ENCODE data around the gene MLEC.
"Not testable (repeated sequence)": the region's sequence is repeated elsewhere in the genome, so short reads cannot be mapped to it uniquely, and the experiment has no call there.

The MLEC gene

DNA sequence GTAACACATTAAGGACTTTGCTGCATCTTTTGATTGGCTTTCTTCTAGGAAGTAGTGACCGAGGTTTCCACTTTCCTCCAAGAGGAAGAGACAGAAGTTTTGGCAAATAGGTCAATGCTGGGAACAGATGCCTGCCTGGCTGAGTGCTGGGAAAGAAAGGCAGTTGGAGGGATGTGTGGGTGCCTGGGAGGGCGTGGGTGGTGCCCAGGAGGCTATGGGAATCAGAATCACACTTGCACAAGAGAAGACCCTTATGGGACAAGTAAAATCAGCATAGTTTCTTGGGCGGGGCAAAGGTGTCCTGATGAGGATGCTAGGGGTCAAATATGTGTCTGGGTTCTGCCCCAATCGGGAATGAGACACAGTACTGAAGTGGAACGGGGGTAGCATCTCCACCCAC, 37.8 kb downstream of the MLEC start:
- DNase-seq = no peak

- no peak for DNase-seq
Measured at GRCh38 chr12:120725151-120725658, 38.3 kb downstream of the MLEC start.

DNA sequence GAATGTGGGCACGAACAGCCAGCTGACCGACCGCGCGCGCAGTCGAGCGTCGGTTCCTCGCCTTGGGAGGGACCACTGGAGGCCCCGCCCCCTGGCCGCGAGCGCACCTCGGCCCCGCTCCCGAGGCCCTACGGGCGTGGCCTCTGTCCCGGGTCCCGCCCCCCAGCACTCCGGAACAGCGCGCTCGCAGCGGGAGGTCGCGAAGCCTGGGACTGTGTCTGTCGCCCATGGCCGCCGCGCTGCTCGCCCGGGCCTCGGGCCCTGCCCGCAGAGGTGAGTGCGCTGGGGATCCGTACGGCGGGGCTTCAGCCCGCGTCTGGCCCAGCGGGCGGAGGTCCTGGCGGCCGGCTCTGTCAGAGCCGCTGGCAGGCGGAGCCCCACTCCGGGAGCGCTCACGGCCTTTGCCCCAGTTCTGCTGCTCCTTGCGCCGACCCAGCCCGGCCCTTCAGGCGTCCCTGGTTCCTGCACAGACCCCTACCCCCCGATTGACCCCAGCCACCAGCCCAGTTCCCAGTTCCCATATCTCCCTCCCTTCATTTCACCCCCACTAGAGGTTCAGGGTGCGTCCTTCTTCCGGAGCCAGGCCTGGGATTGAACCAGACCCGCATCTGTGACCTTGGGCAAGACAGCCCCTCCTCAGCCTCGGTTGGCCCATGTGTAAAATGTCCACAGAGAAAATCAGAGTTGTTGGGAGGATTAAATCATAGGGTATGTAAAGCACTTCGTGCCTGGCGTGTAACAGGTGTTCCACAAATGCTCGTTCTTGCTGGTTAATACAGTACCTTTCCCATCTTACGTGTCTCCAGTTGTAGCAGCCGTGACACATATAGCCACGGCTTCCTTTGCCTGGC, 38.9 kb downstream of the MLEC start, which contains the start of gene ACADS:
Gene ACADS, plus strand, starts transcription at position 168 of the 851 bp plus-strand sequence. Its CDS starts 60 bp downstream, at position 228.
- peak; percentile 84 for DNase-seq

GRCh38 chr12:120726510-120726793, 39.5 kb downstream of the MLEC start:
- no peak for DNase-seq

DNA sequence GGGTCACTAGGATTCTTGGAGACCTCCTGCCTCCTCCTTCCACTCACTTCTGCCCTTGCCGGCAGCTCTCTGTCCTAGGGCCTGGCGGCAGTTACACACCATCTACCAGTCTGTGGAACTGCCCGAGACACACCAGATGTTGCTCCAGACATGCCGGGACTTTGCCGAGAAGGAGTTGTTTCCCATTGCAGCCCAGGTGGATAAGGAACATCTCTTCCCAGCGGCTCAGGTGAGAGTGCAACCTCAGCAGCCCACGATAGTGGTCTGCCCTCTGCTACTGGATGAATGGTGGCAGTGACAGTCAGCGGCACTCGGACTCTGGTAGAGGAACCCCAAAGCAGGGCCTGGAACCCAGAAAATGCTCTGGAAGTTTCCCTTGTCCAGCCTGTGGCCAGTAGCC, 40.0 kb downstream of the MLEC start:
- DNase-seq = no peak

- DNase-seq = not testable (repeated sequence)
Measured at GRCh38 chr12:120732198-120732597, 45.2 kb downstream of the MLEC start.

- no peak for DNase-seq
Measured at GRCh38 chr12:120733574-120733973, 46.6 kb downstream of the MLEC start.

DNA sequence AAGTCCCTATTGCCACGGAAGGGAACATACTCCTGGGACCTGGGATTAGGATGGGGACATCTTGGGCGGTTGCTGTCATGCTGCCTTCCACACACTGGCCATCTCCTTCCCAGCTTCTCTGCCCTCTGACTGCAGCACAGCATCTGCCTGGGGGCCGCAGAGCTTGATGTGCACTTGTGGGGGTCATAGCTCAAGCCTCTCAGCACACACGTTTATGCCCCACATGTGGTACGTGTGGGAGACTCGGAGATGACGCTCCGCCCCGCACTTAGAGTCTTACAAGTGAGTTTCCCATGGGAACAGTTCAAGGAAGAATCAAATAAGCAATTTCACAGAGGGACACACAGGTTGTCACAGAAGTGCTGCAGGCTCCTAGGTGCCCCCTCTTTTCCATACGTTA, 47.3 kb downstream of the MLEC start:
- DNase-seq = no peak

DNA sequence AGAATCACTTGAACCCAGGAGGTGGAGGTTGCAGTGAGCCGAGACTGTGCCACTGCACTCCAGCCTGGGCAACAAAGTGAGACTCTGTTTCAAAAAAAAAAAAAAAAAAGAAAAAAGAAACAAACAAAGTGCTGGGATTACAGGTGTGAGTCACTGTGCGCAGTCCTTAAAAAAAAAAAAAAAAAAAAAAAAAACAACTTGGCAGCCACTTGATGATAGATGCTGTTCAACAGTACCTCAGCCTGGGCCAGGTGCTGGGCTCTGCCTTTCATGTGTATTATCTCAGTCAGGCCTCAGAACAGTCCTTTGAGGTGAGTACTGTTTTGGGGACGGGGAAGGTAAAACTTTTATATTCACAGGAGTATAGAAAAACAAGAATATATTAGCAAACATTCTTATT, 48.2 kb downstream of the MLEC start:
- no peak for DNase-seq

DNA sequence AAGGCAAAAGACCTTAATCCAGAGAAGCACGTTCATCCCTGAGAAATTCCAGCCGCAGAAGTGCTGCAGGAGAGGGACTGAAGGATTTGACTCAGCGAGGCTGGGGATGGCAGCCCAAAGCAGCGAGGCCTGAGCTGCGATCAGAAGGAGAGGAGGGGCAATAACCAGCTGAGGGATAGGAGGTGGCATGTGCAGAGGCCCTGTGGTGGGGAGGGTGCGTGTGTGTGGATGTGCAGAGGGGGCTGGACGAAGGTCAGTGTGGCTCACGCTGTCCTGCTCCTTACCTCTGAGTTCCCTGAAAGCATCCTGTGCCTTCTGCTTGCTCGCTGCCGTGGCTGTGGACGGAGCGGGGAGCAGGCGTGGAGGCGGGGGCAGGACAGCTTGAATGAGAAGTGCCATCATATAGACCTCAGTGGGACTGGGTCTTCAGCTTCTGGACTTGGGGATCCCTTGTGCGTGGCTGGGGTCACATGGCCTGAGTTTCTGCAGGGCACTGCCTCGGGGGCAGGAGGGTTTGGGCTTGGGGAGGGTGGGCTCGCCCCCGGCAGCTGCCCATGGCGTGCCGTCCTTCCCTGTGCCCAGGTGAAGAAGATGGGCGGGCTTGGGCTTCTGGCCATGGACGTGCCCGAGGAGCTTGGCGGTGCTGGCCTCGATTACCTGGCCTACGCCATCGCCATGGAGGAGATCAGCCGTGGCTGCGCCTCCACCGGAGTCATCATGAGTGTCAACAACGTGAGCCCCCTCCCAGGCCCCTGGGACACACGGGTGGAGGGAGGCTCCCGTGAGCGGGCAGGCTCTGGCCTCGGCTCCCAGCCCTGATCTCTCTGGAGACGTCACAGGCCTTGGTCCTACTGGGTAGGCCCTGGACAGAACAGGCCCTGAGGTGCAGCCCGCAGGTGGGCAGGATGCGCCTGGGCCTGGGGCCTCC, 49.7 kb downstream of the MLEC start:
- no peak for DNase-seq

DNA sequence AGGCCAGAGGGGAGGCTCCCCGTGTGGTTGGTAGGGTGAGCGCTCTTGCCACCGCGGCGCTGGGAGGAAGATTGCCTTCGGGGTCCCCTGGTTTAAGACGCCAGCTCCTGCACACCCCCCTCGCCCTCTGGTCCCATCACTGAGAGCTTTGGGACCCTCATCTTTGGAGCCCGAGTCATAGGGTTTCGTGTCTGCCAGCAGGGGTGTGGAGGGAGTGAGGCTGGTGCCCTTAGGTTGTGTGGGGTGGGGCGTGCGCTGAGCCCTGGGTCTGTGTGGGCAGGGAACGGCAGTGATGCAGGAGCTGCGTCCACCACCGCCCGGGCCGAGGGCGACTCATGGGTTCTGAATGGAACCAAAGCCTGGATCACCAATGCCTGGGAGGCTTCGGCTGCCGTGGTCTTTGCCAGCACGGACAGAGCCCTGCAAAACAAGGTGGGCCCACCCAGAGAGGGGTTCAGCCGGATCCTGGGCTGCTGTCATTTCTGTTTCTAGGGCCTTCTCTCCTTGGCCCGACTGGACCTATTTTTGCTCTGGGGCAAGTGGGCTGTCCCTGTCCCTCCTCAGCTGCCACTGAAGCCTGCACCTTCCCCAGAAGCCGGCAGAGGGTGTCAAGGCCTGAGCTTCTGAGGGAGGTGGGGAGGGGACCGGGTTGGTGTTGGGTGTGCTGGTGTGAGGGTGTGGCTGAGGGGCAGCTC, 50.8 kb downstream of the MLEC start:
- DNase-seq = no peak

DNA sequence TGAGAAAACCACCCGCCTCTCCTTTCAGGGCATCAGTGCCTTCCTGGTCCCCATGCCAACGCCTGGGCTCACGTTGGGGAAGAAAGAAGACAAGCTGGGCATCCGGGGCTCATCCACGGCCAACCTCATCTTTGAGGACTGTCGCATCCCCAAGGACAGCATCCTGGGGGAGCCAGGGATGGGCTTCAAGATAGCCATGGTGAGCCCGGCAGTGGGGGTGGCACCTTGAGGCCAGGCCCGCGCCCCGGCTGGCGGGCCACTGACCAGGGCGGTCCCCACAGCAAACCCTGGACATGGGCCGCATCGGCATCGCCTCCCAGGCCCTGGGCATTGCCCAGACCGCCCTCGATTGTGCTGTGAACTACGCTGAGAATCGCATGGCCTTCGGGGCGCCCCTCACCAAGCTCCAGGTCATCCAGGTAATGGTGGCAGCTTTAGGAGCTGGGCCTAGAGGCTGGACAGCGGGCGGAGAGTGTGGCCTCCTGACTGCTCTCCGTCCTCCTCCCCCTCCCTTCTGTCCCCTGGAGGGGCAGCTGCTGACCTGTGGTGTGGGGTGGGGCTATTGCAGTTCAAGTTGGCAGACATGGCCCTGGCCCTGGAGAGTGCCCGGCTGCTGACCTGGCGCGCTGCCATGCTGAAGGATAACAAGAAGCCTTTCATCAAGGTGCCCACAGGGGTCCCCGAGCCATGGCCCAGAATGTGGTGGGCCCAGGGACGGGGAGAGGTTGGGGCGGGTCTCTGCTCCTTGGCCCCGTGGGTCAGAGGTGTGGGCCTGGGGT, 51.5 kb downstream of the MLEC start:
- DNase-seq = no peak

GRCh38 chr12:120739031-120739762, 52.2 kb downstream of the MLEC start:
- DNase-seq = no peak

DNA sequence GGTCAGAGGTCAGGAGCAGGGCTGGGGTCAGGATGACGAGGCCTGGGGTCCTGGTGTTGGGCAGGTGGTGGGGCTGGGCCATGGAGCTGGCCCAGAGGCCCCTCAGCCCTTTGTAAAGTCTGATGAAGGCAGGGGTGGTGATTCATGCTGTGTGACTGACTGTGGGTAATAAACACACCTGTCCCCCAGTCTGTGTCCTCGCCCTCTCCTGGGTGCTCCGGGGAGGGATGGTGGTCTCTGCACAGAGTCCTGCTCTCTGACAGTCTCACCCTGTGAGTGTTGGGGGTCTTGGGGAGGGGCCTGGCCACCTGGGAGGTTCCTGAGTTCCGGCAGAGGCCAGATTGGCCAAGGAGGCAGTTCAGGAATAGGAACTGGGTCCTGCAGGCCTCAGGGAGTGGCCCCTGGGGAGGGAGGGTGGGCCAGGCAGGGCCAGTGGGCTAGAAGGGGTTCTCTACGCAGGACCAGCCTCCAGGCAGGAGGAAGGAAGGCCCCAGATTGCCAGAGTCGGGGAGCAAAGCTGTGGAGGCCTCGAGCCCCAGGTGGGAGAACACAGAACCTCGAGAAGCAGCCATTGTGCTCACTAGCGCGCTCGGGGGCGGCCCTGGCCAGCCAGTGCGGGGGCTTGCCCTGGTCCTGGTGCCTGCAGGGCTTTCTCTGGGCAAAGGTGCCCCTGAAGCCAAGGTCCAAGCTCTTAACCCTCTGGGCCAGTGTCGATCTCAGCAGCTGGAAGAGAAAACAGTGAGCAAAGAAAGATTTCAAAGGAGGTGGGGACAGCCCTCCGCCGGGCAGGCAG, 53.1 kb downstream of the MLEC start:
- DNase-seq = no peak

DNA sequence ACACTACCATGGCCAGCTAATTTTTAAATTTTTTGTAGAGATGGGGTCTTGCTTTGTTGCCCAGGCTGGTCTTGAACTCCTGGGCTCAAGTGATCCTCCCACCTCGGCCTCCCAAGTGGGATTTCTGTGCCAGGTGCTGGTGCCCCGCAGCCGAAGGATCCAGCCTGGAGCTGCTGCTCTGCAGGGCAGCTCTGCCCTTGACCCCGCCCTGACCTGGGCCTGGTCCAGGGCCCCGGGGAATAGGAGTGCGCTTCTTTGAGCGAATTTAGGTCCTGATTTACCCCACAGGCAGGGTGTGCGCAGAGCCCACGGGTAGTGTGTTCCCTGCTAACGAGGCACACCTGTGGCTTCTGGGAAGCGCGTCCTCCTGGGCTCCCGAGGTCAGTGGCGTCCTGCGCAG, 53.9 kb downstream of the MLEC start:
- no peak for DNase-seq

GRCh38 chr12:120741476-120742421, 54.8 kb downstream of the MLEC start:
- DNase-seq = no peak

DNA sequence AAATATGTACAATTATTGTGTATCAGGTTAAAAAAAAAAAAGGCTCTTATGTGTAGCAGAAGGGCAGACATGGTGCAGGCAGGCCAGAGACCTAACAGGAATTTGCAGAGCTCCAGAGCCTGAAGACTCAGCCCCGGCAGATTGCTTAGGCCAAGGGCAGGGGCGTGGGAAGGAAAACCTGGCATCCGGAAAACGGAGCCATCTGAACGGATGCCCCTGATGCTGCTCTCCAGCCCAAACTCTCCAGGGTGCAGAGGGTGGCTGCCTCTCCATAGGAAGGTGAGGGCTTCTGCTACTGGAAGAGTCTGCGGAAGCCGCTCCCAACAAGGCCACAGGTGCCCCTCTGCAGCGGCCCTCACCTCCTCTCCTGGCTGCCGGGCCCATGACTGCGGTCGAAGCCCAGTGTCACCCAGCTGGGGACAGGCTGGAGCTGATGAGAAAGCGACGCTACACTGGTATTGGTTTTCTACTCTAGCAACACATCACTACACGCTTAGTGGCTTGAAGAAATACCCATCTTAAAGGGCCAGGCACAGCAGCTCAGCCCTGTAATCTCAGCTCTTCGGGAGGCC, 58.1 kb downstream of the MLEC start:
- DNase-seq = no peak

DNA sequence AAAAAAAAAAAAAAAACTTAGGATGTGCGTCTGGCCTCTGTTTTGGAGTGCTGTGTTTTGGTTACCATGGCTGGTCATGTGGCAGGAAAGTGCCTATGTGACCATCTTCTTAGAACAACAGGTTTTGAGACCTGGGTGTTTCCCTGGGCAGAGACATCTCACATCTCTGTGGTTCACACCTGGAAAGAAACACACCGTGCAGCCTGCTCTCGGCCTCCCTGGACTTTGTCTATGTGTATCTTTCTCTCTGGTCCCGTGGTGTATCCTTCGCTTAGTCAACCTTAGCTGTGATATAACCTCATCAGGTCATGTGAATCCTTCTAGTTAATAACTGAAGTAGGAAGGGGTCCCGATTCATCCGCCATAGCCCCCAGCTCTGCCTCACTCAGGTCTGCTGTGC, 61.3 kb downstream of the MLEC start:
- DNase-seq = no peak

DNA sequence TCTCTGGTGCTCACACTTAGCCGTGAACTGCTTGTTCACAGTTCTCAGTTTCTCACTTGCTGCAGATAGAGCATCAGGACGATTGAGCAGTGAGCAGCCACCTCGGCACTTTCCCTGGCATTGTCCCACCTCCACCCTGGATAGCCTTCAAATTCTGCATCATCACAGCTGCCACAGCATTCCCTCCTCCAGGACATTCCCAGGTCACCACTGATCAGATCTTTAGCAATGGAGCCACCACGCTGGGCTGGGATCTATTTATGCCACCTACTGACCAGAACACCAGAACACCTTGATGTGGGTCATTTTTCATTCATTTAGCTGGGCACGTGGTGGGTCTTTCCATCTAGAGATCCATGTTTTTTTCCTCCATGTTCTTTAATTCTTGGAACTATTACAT, 62.3 kb downstream of the MLEC start:
- DNase-seq = no peak
